ENCODE measurements around the gene ANO9.

DNA sequence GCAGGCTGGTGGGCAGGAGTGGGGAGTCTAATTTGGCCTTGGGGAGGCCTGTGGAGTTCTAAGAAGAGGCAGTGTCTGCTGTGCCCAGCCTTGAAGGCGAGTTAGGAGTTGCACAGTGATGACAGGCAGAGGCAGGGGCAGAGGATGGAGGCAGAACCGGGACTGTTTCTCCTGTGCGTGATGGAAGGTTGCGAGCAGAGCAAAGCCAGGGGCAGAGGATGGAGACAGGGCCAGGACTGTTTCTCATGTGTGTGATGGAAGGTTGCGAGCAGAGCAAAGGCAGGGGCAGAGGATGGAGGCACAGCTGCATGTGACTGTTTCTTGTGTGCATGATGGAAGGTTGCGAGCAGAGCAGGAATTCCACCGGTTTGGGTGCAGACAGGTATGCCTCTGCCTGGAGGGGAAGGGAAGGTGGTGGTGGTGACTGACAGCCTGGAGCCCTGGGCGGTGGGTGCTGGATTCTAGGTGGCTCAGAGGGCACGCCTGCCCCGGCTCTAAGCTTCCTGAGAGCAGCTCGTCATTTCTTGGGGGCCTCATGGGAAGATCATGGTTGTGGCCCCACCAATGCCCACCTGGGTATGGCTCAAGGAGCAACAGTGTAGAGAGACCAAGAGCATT lies 63.8 kb downstream of the ANO9 start:
- TF ChIP-seq POLR2A (IDR thresholded peaks at IDR 0.05) = no peak
- no peak for TF ChIP-seq CTCF (IDR thresholded peaks at IDR 0.05)

All from upper lobe of left lung (tissue), 4 donors.